ENCODE measurements around the gene DHCR7. TPM values are rescaled to one million over a fixed set of nuclear protein-coding genes. Genes with fewer than 3 reads are reported as not detected.

Gene DHCR7
- total RNA-seq, 6 experiments from 2014 or later: 44.6 to 55.9 (median 48.9) TPM

GRCh38 chr11:71414645-71415044 is 33.5 kb downstream of the DHCR7 start:
- Mint-ChIP-seq H3K4me1 (ENCODE audit: low read depth) (no peaks in the 10 kb centered on the region), H3K27ac (no peak overlapping the region), H3K9me3 (no peaks in the 10 kb centered on the region; the same call in 1 of the 2 replicates), H3K27me3 (ENCODE audit: insufficient read depth) (peaks cover 26% of the 10 kb centered on the region), H3K4me3 (no peak overlapping the region), H3K36me3 (ENCODE audit: low read depth) (no peaks in the 10 kb centered on the region)
- DNase-seq: no peak
- TF ChIP-seq CTCF (IDR thresholded peaks at IDR 0.05): no peak

GRCh38 chr11:71410363-71410966 is 37.7 kb downstream of the DHCR7 start:
- Mint-ChIP-seq H3K9me3 (no peaks in the 10 kb centered on the region; the same call in 1 of the 2 replicates), H3K4me1 (ENCODE audit: low read depth) (no peaks in the 10 kb centered on the region), H3K27ac (no peak overlapping the region), H3K36me3 (ENCODE audit: low read depth) (no peaks in the 10 kb centered on the region), H3K4me3 (no peak overlapping the region), H3K27me3 (ENCODE audit: insufficient read depth) (peaks cover 6% of the 10 kb centered on the region)
- DNase-seq: no peak
- TF ChIP-seq CTCF (IDR thresholded peaks at IDR 0.05): no peak

GRCh38 chr11:71408826-71409225 is 39.4 kb downstream of the DHCR7 start:
- H3K27me3 Mint-ChIP-seq (ENCODE audit: insufficient read depth): peaks cover 5% of the 10 kb centered on the region
- TF ChIP-seq CTCF (IDR thresholded peaks at IDR 0.05): no peak
- peaks cover 9% of the 10 kb centered on the region; the same call in 1 of the 2 replicates for H3K36me3 Mint-ChIP-seq (ENCODE audit: low read depth)
- DNase-seq: no peak
- peaks cover 12% of the 10 kb centered on the region for H3K9me3 Mint-ChIP-seq
- no peak overlapping the region for H3K27ac Mint-ChIP-seq
- no peaks in the 10 kb centered on the region for H3K4me1 Mint-ChIP-seq (ENCODE audit: low read depth)
- H3K4me3 Mint-ChIP-seq: no peak overlapping the region

GRCh38 chr11:71407356-71407755 is 40.8 kb downstream of the DHCR7 start:
- H3K4me3 Mint-ChIP-seq: no peak overlapping the region
- no peaks in the 10 kb centered on the region for H3K4me1 Mint-ChIP-seq (ENCODE audit: low read depth)
- DNase-seq: no peak
- peaks cover 14% of the 10 kb centered on the region; the same call in 1 of the 2 replicates for H3K36me3 Mint-ChIP-seq (ENCODE audit: low read depth)
- H3K27ac Mint-ChIP-seq: no peak overlapping the region
- peaks cover 6% of the 10 kb centered on the region for H3K27me3 Mint-ChIP-seq (ENCODE audit: insufficient read depth)
- no peak for TF ChIP-seq CTCF (IDR thresholded peaks at IDR 0.05)
- H3K9me3 Mint-ChIP-seq: peaks cover 17% of the 10 kb centered on the region

- DNase-seq: no peak
- Mint-ChIP-seq H3K36me3 (ENCODE audit: low read depth) (peaks cover 17% of the 10 kb centered on the region; the same call in 1 of the 2 replicates), H3K4me3 (no peak overlapping the region), H3K4me1 (ENCODE audit: low read depth) (no peaks in the 10 kb centered on the region), H3K9me3 (peaks cover 19% of the 10 kb centered on the region), H3K27ac (no peak overlapping the region), H3K27me3 (ENCODE audit: insufficient read depth) (peaks cover 10% of the 10 kb centered on the region)
- TF ChIP-seq CTCF (IDR thresholded peaks at IDR 0.05): no peak
Observed at GRCh38 chr11:71406681-71407080, 41.5 kb downstream of the DHCR7 start.
